HG03103 (cell line): Measurements from ENCODE around the gene STARD7.
"Not testable (repeated sequence)": the region's sequence is repeated elsewhere in the genome, so short reads cannot be mapped to it uniquely, and the experiment has no call there.

Experiments
- ATAC-seq: cut with Tn5 transposase; IDR thresholded peaks from one replicate; pipeline ENCODE4 v1.9.1; 2021; ENCODE audit warnings: low read depth; ENCODE audit not compliant: unreplicated experiment

Gene STARD7

DNA sequence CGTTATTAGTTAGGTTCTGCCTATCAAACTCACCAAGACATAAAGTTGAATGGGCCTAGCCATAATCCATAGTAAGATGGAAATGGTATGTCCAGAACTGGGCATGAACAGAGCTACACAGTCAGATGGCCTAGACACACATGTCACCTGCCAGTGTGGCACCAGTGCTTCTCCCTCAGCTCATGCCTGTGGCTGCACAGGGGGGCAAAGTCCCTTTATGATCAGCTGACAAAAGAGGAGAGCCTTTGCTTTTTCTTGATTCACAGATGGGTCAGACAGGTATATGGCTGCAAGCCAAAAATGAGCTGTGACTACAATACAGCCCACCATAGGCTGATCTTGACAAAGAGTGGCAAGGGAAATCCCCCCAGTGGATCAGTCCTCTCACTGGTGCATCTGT lies 28.3 kb upstream of the STARD7 start:
- ATAC-seq, result no peak

GRCh38 chr2:96233880-96234316 lies 25.3 kb upstream of the STARD7 start:
- peak; percentile 86 for ATAC-seq

GRCh38 chr2:96233436-96233835 lies 24.8 kb upstream of the STARD7 start:
- ATAC-seq, result no peak

DNA sequence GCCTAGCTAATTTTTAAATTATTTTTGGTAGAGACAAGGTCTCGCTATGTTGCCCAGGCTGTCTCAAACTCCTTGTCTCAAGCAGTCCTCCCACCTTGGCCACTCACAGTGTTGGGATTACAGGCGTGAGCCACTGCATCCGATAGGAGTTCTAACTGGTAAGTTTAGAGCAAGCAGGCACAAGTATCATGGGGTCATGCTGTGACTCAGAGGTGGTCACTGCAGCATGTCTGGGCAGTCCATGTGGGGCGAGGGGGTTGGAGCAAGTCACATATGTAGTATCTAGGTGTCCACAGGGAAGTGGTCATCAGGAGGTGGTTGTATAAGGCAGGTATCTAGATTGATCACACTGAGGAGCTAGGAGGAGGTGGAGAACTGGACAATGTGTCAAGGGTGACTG lies 22.7 kb upstream of the STARD7 start:
- no peak for ATAC-seq

GRCh38 chr2:96225016-96225533 lies 16.4 kb upstream of the STARD7 start:
- ATAC-seq, result peak; percentile 63

GRCh38 chr2:96221106-96221505 lies 12.5 kb upstream of the STARD7 start:
- ATAC-seq, result not testable (repeated sequence)

GRCh38 chr2:96219959-96220358 lies 11.3 kb upstream of the STARD7 start:
- not testable (repeated sequence) for ATAC-seq

DNA sequence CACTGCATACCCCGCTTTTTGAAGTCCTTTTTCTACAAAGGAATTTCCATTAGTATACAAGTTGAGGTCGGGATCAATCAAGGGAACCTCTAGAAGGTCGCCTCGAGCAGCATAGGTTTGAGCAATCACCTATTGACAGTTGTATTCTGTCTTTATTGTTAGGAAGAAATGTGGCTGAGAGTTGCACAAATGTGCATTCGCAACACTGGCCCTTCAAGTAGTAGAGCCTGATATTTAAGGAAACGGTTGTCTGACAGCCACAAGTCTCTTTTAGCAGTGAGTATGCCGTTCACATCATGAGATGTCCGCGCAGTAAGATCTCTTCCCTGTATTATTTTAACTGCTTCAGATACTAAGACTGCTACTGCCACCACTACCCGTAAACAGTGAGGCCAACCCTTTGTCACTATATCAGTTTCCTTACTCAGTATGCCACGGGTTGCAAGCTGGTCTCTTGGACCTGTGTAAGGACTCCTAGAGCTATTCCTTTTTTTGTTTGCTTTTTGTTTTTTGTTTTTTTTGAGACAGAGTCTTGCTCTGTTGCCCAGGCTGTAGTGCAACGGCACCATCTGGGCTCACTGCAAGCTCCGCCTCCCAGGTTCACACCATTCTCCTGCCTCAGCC lies 10.0 kb upstream of the STARD7 start:
- no peak for ATAC-seq

- no peak for ATAC-seq
Measured at GRCh38 chr2:96214554-96214953, 5.9 kb upstream of the STARD7 start.

DNA sequence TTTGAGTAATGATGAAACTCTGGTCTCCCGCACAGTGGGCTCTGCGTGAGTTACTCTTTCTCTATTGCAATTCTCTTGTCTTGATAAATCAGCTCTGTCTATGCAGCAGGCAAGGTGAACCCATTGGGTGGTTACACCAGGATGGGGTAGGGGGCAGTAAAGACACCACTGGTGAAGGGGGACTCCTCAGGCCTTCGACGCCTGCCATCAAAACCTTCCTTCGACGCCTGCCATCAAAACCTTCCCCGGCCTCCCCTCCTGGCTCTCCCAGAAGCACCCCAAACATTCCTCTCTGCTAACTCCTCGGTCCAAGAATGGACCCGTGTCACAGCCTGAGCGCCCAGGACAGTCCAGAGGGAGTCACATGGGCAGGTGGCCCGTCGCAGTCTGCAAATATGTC lies 4.8 kb upstream of the STARD7 start:
- no peak for ATAC-seq

DNA sequence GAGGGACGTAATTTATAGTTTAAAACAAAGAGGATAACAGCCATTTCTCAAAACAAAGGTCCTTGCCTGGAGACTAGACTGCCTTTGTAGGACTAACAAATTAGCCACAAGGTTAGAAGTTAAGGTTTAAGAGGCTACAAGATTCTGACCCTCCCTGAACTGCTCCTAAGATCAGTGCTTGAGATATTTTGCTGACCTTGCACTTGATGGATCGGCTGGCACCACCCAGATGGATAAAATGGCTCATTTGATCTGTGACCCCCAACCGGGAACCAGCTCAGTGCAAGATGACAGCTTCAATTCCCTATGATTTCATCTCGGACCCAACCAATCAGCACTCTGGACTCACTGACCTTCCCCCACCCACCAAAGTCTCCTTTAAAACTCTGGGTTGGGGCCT lies 3.7 kb upstream of the STARD7 start:
- ATAC-seq, result no peak

GRCh38 chr2:96209729-96210085 lies 1.1 kb upstream of the STARD7 start:
- no peak for ATAC-seq

DNA sequence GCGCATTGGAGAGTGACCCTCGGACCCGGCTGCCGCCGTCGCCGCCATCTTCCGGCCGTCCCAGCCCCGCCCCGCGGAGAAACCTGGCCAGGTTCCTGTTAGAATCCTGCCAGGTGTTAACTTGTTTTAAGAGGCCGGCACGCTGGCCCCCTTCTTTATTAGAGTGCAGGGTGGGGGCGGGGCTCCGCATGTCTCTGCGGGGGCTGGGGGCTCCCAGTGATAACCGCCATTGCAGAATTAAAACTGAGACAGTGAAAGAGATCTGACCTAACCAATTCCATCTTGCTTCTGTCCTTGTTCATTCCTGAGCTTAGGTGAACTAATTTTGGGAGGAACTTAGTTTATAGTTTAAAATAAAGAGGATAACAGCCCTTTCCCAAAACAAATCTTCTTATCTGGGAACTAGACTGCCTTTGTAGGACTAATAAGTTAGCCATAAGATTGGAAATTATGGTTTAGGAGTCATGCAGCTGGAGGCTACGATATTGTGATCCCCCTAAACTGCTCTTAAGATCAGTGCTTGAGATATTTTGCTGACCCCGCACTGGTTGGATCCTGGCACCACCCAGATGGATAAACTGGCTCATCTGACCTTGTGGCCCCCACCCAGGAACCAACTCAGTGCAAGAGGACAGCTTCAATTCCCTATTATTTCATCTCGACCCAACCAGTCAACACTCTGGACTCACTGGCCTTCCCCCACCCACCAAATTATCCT lies 543 bp upstream of the STARD7 start:
- no peak for ATAC-seq

DNA sequence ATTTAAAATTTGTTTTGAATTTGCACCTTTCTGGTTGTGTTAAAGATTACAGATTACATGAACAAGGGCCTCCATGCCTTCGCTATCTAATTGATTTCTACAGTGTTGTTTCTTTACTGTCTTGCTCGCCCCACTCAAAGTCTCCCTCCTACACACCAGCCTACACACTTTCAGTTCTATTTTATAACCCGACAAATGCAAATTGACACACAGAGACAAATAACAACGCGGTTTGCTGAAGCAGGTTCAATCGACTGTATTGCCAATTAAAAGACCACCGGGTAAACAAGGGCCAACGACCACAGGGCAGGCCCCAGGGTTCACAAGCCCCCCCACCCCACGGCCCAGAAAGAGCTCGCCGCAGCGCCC lies 869 bp downstream of the STARD7 start:
- no peak for ATAC-seq

DNA sequence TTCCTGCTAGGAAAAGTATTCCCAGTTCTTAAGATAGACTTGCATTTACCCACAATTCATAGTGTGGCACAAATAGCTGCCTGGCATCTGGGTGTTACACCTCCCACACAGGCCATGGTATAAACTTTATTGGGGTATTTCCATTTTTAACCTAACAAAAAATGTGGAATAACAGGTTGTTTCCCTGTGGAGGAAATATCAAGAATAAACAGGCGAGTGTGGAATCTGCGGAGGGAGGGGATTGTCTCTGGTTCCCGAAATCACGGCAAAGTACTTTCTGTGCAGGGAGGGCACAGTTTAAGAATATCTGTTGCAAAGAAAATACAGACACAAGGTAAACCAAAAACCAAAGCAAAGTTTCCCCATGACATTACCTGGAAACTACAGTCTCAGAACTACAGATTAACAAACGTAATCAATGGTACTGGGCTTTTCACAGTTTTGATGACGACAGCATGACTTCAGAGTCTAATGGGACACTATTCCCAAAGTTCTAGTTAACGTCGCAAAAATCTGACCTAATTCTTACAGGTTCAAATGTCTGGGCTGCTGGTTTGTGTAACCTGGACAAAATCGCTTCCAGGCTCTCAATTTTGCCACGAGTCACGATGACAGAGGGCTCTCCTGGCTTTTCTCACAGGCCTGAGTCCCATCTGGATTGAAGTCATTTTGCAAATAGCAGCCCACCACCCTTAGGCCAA lies 1.4 kb downstream of the STARD7 start:
- ATAC-seq, result no peak

- ATAC-seq, result no peak
Measured at GRCh38 chr2:96205888-96206287, 2.7 kb downstream of the STARD7 start.

DNA sequence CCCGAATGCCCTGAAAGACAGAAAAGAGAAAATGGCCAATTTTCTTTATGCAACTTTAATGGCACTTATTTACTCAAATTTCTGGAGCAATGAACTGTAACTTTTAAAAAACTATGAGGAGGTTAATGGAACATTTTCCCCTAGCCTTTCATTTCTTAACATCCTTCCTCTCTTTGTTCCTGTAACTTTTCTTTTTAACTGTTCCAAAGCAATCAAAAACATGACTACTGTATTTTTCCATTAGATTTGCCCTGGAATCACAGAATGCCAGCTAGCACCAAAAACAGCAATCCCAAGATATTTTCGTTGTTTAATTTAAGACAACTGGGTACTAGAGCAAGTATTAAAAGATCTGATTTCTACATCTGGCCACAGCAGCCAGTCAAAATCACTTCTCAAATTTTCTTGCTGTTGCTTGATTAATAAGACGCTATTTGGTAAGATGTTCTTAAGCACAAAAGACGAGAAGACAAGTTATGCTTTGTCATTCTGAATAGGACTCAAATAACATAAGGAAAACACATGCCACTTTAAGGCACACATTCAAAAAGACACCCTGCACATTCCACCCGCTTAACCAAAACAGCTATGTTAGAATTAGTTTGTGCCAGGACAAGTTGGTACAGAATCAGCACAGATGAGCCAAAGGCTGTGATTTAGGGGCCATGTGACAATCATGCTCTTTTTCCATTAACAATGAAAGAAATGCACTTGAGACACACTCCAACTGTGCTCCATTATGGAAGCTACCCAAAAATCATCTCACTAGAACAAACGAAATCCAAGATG lies 3.6 kb downstream of the STARD7 start:
- no peak for ATAC-seq

GRCh38 chr2:96203130-96204028 lies 5.2 kb downstream of the STARD7 start:
- ATAC-seq, result no peak

- no peak for ATAC-seq
Measured at GRCh38 chr2:96202152-96202854, 6.3 kb downstream of the STARD7 start.
